WI38 (cell line): ENCODE data around the gene GARNL3.

Experiments used
- H3K4me3 ChIP-seq: 2 replicates; pipeline ENCODE4 v1.5.1; 2011; ENCODE audit warnings: low read depth, mild to moderate bottlenecking, control low read depth, low read length
- CTCF ChIP-seq: IDR thresholded peaks from 2 replicates; pipeline ENCODE4 v1.5.1; 2012; ENCODE audit warnings: low read depth, mild to moderate bottlenecking, control low read depth, low read length

The GARNL3 gene

DNA sequence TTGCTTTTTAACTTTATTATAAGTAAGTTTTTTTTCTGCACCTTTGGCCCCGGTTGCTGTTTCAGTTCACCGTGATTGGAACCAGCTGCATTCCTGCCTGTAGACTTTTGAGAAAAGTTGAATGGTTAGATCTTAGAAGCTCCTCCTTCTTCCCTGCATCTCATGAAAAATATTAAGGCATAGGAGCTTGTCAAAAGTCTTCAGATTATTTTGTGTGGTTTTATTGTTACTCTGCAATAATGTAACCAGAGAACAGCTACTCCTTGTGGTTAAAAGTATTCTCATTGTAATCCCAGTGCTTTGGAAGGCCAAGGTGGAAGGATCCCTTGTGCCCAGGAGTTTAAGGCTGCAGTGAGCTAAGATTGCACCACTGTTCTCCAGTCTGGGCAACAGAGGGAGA lies 129.1 kb downstream of the GARNL3 start:
- TF ChIP-seq CTCF, result no peak
- H3K4me3 ChIP-seq, result no peak overlapping the region

DNA sequence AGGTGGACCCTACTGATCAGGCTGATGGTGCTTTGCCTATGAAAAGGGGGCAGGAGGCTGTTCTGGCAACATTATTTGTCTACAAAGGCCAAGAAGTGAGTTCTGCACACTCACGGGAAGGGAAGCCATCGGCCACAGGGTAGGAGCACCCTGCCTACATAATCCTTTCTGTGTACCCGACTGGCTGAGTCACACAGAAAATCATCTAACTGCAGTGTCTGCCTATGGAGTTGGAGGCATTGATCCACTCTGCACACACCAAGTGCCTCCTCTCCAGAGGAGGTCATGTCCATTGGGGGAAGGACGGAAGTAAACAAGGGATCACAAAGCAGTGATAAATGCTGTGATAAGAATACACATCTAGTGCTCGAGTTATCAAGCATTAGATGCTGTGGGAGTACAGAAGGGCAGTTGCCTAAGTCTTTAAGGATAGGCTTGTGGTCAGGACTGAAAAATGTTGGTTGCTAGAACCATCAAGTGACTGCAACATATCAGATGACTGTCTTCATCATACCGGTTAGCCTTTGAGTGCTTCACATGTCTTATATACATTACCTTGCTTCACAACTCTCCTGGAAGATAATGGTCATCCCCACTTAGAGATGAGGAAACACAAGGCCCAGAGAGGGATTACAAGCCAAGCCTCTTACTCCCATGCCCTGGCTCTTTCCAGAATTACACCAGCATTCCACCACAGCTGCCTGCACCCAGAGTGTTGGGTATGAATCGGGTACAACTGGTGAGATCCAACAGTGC lies 131.1 kb downstream of the GARNL3 start:
- TF ChIP-seq CTCF, result no peak
- no peak overlapping the region for H3K4me3 ChIP-seq

DNA sequence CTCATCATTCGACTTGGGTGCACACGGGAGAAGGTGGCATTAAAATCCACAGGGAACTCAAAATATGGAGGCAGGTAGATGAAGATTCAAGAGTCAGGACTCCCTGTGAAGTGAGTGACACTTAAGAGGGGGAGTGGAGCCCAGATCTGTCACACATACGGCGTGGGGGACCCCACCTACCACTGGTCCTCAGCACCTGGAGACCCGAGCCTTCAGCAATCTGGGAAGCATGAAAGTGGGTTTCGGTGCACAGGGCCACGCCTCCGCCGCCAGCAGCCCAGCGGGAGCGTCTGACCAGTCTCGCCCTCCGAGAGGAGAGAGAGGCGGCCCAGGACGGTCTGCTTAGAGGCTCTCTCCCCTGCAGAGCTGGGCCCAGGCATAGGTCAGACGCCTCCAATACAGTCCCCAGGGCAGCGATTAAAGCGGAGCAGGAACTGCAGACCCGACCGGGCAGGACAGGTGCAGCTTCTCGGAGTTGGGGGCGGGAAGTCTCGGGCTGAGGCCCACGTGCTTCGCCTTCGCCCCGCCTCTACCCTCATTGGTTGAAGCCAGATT lies 131.8 kb downstream of the GARNL3 start:
- peak overlapping the region; percentile 58 for H3K4me3 ChIP-seq
- TF ChIP-seq CTCF, result no peak

- no peak for TF ChIP-seq CTCF
- H3K4me3 ChIP-seq, result peak within 1 kb of the TSS; percentile 66
Measured at GRCh38 chr9:127396808-127397645, 132.5 kb downstream of the GARNL3 start, which contains the start of gene SLC2A8. SLC2A8 (plus strand) TSS chr9:127397169; CDS start chr9:127397231, 62 bp downstream.

DNA sequence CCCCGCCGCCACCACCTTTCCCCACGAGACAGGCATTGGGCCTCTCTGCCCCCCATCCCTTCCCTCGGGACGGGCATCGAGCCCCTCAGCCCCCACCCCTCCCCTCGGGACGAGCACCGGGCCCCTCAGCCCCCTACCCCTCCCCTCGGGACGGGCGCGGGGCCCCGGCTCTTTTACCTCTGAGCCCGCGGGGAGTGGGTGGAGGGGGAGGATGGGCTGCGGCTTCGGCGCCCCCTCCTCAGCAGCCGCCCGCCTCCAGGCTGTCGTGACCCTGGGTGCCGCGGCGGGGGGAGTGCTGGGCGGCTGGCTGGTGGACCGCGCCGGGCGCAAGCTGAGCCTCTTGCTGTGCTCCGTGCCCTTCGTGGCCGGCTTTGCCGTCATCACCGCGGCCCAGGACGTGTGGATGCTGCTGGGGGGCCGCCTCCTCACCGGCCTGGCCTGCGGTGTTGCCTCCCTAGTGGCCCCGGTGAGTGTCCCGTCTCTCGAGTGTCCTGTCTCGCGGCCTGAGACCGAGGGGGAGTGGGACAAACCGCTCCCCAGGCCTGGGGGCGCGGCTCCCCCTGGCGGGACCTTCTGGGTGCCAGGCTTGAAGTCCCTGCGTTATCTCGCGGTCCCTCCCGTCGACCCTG lies 133.2 kb downstream of the GARNL3 start:
- TF ChIP-seq CTCF, result peak; percentile 36; the same call in 1 of the 2 replicates
- peak overlapping the region; percentile 66 for H3K4me3 ChIP-seq

- no peak for TF ChIP-seq CTCF
- peak overlapping the region; percentile 66 for H3K4me3 ChIP-seq
Measured at GRCh38 chr9:127398275-127398647, 133.7 kb downstream of the GARNL3 start.
